Skeletal muscle satellite cell (primary cell): ENCODE data around the gene DENND4A.
A peak's percentile ranks its signal among the peaks of the same experiment; 100 is the strongest.

Source experiments
- H3K27me3 ChIP-seq: 2 replicates; pipeline ENCODE4 v1.7.0; 2013; ENCODE audit warnings: low read length; ENCODE audit not compliant: control insufficient read depth, insufficient read depth
- H3K36me3 ChIP-seq: 2 replicates; pipeline ENCODE4 v1.7.0; 2013; ENCODE audit warnings: mild to moderate bottlenecking, control low read depth, low read length; ENCODE audit not compliant: insufficient read depth
- H3K4me1 ChIP-seq: 2 replicates; pipeline ENCODE4 v1.7.0; 2013; ENCODE audit warnings: low read length; ENCODE audit not compliant: control insufficient read depth, insufficient read depth
- H3K4me2 ChIP-seq: 2 replicates; pipeline ENCODE4 v1.7.0; 2013; ENCODE audit warnings: mild to moderate bottlenecking, low read length
- H3K4me3 ChIP-seq: 2 replicates; pipeline ENCODE4 v1.7.0; 2013; ENCODE audit warnings: low read length
- H3K9ac ChIP-seq: 2 replicates; pipeline ENCODE4 v1.7.0; 2013; ENCODE audit warnings: mild to moderate bottlenecking, low read depth, low read length, moderate library complexity
- H3K9me3 ChIP-seq: replicated peaks from 2 replicates; pipeline ENCODE4 v1.7.0; 2013; ENCODE audit warnings: mild to moderate bottlenecking, control low read depth, low read length

Gene DENND4A

DNA sequence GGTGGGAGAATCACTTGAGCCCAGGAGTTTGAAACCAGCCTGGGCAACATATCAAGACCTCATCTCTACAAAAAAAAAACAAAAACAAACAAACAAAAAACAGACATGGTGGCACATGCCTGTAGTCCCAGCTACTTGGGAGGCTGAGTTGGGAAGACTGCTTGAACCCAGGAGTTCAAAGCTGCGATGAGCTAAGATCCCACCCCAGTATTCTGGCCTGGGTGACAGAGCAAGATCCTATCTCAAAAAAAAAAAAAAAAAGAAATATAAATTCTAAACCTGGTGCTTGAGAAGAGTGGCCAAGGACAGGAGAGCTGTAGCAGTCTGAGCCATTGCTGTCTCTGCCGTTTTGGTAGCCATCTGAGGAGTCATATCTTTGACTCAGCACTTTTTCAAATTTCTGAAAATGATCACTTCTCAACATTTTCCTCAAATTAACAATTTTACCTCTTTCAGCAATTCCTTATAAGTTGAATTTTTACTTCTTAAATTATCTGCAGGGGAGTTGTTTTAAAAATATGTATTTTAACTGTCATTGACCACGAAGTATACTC lies 3.6 kb upstream of the DENND4A start:
- Histone ChIP-seq H3K36me3 (no peaks in the 10 kb centered on the region), H3K4me2 (no peak overlapping the region), H3K27me3 (no peaks in the 10 kb centered on the region), H3K9me3 (no peaks in the 10 kb centered on the region), H3K9ac (no peak overlapping the region), H3K4me1 (peaks cover 22% of the 10 kb centered on the region), H3K4me3 (no peak overlapping the region)

DNA sequence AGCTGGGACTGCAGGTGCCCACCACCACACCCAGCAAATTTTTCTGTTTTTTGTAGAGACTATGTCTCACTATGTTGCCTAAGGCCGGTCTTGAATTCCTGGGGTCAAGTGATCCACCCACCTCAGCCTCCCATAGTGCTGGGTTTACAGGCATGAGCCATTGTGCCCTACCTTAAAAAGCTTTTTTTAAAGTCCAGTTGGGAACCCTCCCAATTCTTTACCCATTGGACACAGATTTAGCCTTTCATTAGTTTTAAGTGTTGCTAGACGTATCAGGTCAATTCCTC lies 1.7 kb upstream of the DENND4A start:
- Histone ChIP-seq H3K4me2 (no peak overlapping the region), H3K4me1 (peaks cover 23% of the 10 kb centered on the region), H3K36me3 (no peaks in the 10 kb centered on the region), H3K9ac (no peak overlapping the region), H3K9me3 (no peaks in the 10 kb centered on the region), H3K27me3 (no peaks in the 10 kb centered on the region), H3K4me3 (no peak overlapping the region)

DNA sequence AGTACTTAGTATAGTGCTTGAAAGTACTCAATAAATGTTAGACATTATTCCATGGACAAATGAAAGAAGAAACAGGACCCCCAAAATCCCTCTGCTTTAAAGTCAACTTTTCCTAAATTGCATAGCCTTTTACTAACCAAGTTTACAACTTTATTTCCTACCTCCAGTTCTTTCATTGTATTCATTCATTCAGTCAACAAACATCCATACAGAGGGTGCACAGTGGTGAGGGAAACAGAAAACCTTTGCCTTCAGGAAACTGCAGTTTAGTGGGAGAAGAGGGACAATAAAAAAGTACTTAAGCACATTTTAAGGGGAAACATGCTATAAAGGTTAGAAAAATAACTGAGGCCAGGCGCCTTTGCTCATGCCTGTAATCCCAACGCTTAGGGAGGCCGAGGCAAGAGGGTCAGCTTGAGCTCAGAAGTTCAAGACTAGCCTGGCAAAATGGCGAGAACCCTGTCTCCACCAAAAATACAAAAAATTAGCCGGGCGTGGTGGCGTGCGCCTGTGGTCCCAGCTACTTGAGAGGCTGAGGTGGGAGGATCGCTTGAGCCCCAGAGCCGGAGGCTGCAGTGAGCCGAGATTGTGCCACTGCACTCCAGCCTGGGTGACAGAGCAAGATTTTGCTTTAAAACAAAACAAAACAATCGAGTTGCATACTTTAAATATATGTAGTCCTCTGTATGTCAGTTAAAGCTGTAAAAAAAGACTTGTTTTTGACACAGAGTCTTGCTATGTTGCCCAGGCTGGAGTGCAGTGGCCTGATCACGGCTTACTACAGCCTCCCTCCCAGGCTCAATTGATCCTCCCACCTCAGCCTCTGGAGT lies 1.1 kb upstream of the DENND4A start:
- H3K4me2 ChIP-seq = peak overlapping the region; percentile 82
- peaks cover 23% of the 10 kb centered on the region for H3K4me1 ChIP-seq
- H3K36me3 ChIP-seq = no peaks in the 10 kb centered on the region
- no peaks in the 10 kb centered on the region for H3K9me3 ChIP-seq
- H3K9ac ChIP-seq = peak overlapping the region; percentile 78
- no peaks in the 10 kb centered on the region for H3K27me3 ChIP-seq
- H3K4me3 ChIP-seq = peak overlapping the region; percentile 80

DNA sequence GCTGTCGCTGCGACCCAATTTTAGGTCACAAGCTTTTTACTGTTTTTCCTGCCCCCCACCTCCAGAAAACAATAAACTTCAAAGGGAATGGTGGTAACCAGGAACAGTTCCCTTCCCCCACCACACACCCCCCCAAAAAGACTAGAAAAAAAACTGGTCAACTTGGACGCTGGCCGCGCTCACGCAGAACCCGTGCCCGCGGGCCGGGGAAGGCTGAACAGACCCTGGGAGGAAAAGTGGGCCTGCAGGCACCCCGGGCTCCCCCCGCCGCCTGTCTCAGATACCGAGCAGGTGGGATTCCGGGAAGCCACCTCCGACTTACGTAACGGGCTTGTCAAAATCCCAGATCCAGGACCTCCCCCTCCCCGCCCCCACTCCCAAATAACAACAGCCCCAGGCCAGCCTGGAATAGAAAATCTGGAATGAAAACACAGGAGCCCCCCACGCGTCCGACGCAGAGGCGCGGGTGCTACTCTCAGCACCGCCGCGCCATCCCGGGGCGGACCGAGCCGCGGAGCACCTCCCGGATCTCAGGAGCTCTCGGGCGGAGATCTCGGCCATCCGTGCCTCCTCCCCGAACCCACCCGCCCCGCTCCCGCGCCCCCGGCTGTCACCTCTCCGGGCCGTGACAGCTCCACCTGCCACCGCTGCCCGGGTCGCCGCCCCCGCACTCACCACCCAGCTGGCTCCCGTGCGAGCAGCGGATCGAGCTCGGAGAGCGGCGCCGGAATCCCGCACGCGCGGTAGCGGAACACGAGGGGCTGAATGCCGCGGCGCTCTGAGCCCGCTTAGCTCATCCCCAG lies 557 bp downstream of the DENND4A start:
- Histone ChIP-seq H3K4me3 (peak overlapping the region; percentile 80), H3K4me1 (peaks cover 23% of the 10 kb centered on the region), H3K4me2 (peak overlapping the region; percentile 89), H3K27me3 (no peaks in the 10 kb centered on the region), H3K9ac (peak overlapping the region; percentile 83), H3K36me3 (no peaks in the 10 kb centered on the region), H3K9me3 (no peaks in the 10 kb centered on the region)

DNA sequence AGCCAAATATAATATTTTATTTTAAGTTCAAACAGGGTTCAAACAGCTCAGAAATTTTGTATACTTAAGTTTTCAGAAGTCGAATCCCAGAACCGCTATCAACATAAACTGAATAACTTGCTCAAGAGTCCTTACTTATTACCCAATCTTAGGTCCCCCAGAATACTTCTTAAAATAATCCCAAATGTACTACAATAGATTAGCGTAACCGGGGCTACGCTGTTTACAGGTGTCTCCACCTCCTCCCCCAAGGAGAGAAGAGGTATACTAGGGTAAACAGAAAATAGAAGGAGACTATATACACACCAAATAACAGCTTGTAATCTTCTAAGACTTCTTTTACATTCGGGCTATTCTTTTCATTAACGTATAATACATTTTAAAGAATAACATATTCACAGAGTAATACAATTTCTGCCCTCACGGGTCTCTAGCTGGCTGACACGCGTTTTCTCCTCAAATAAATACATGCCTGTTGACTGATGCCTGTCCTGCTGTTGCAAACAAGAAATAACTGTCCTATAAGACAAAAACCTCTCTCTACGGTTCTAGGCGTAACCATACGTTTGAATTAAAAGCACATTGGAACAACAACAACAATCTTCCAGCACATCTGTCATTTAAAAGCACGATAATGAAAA lies 1.3 kb downstream of the DENND4A start:
- Histone ChIP-seq H3K36me3 (no peaks in the 10 kb centered on the region), H3K9ac (peak overlapping the region; percentile 83), H3K27me3 (no peaks in the 10 kb centered on the region), H3K4me2 (peak overlapping the region; percentile 89), H3K4me1 (peaks cover 16% of the 10 kb centered on the region), H3K9me3 (no peaks in the 10 kb centered on the region), H3K4me3 (peak overlapping the region; percentile 80)

DNA sequence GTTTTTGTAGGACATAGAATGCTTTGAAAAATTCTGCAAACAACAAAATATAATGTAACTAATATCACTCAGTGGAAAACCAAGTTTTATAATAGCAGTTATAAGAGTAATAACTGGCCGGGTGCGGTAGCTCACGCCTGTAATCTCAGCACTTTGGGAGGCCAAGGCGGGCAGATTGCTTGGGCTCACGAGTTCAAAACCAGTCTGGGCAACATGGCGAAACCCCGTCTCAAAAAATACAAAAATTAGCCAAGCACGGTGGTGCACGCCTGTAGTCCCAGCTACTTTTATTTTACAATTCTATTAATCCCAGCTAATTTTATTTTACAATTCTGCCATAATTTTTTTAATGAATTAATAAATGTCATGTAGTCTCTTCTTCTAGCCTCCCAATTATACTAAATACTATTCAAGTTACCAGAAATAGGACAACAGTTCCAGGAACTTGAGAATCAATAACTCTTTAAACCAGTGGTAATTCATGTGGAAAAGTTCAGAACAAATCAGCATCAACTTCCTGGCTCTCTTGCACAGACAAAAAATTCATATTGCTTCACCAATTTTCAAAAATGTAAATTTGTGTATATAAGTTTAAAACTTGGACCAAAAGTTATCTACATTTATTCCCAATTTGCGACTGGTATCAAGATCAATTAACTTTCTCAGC lies 2.2 kb downstream of the DENND4A start:
- H3K27me3 ChIP-seq = no peaks in the 10 kb centered on the region
- peak overlapping the region; percentile 89 for H3K4me2 ChIP-seq
- no peaks in the 10 kb centered on the region for H3K9me3 ChIP-seq
- no peak overlapping the region for H3K9ac ChIP-seq
- H3K4me1 ChIP-seq = peaks cover 15% of the 10 kb centered on the region
- no peak overlapping the region for H3K4me3 ChIP-seq
- H3K36me3 ChIP-seq = no peaks in the 10 kb centered on the region

DNA sequence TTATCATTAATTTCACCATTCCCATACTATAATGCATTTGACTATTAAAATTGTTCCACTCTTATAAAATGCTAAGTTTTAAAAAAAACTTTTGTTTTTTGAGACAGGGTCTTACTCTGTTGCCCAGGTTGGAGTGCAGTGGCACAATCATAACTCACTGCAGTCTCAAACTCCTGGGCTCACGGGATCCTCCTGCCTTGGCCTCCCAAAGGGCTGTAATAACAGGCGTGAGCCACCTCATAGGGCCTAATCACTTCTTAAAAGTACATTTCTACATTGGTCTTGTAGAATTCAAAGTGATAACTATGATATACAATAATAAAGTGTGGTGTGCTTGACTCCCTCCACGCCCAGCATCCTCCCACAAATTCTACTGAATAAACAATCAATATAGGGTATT lies 3.0 kb downstream of the DENND4A start:
- H3K4me1 ChIP-seq = peaks cover 15% of the 10 kb centered on the region
- H3K36me3 ChIP-seq = no peaks in the 10 kb centered on the region
- H3K4me3 ChIP-seq = no peak overlapping the region

DNA sequence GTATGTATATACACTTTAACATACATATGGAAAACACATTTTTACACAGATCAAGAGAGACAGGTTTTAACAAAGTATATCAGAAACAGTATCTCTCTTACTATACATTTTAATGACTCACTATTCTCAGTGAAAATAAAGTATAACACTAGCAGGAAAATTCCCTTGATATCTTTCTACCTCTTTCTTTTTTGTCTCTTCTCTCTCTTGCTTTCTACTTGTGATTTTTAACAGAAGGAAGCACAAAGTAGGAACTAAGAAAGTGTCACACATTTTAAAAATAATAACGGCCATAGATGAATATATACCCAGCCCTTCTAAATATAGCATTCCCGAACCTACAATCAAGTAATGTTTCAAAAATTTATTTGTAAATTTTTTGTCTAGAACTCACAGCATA lies 4.8 kb downstream of the DENND4A start:
- peak overlapping the region; percentile 65 for H3K9ac ChIP-seq
- peaks cover 11% of the 10 kb centered on the region for H3K4me1 ChIP-seq
- peak overlapping the region; percentile 69 for H3K4me2 ChIP-seq
- peak overlapping the region; percentile 36 for H3K4me3 ChIP-seq
- H3K9me3 ChIP-seq = no peaks in the 10 kb centered on the region
- no peaks in the 10 kb centered on the region for H3K36me3 ChIP-seq
- H3K27me3 ChIP-seq = no peaks in the 10 kb centered on the region

More for the DNA sequence above, 3.0 kb downstream of the DENND4A start:
- H3K9me3 ChIP-seq = no peaks in the 10 kb centered on the region
- H3K27me3 ChIP-seq = no peaks in the 10 kb centered on the region
- H3K4me2 ChIP-seq = no peak overlapping the region
- H3K9ac ChIP-seq = no peak overlapping the region

DNA sequence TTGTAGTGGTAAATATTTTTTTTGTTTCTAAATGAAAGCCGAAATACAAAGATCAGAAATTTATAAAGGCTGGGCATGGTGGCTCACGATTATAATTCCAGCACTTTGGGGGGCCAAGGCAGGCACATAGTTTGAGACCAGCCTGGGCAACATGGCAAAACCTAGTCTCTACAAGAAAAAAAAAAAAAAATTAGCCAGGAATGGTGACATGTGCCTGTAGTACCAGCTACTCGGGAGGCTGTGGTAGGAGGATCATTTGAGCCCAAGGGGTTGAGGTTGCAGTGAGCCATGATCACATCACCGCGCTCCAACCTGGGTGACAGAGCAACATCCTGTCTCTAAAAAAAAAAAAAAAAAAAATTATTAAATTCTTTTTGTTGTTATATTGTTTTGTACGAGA lies 6.9 kb downstream of the DENND4A start:
- H3K27me3 ChIP-seq = no peaks in the 10 kb centered on the region

DNA sequence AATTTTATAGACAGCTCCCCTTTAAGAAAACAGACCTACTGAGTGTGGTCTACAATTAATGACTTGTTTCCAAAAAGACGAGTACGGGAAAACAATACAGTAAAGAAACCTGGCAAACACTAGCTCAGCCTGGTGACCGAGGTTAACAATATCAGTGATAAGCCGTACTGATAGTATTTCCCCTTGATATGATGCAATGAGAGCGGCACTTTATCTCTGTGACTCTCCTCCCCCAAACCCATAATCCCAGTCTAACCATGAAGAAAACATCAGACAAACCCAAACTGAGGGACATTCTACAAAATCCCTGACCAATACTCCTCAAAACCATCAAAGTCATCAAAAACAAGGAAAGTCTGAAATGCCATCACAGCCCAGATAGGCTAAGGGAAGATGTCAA lies 8.2 kb downstream of the DENND4A start:
- H3K9me3 ChIP-seq = no peaks in the 10 kb centered on the region
- no peak overlapping the region for H3K4me2 ChIP-seq
- H3K9ac ChIP-seq = no peak overlapping the region
- H3K4me1 ChIP-seq = peaks cover 7% of the 10 kb centered on the region
- no peaks in the 10 kb centered on the region for H3K27me3 ChIP-seq
- no peak overlapping the region for H3K4me3 ChIP-seq
- no peaks in the 10 kb centered on the region for H3K36me3 ChIP-seq

More for the DNA sequence above, 6.9 kb downstream of the DENND4A start:
- Histone ChIP-seq H3K4me3 (no peak overlapping the region), H3K9me3 (no peaks in the 10 kb centered on the region), H3K9ac (no peak overlapping the region), H3K36me3 (no peaks in the 10 kb centered on the region), H3K4me1 (peaks cover 7% of the 10 kb centered on the region), H3K4me2 (no peak overlapping the region)

DNA sequence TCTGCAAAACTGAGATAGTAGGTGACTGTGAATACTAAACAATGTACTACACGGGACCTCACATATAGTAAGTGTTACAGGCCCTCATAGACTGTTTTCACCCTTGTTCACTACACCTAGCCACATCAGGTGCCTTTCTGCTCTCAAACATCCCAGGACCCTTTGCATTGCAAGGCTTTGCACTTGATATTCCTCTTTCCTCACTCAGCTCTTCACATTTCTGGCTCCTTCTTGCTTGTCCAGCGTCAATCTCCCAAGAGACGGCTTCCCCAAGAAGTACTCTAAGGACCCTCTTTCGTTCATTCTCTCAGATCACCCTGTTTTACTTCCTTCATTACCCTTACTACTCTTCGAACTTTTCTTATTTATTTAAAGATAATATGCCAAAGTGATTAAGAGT lies 10.0 kb downstream of the DENND4A start:
- no peak overlapping the region for H3K4me2 ChIP-seq
- peaks cover under 1% of the 10 kb centered on the region for H3K4me1 ChIP-seq
- no peaks in the 10 kb centered on the region for H3K36me3 ChIP-seq
- H3K9me3 ChIP-seq = no peaks in the 10 kb centered on the region
- no peak overlapping the region for H3K4me3 ChIP-seq
- no peaks in the 10 kb centered on the region for H3K27me3 ChIP-seq
- no peak overlapping the region for H3K9ac ChIP-seq
